Body of pancreas (tissue), 4 donors: ENCODE results near the gene ZCCHC10. TPM values are rescaled to one million over a fixed set of nuclear protein-coding genes. Genes with fewer than 3 reads are reported as not detected.
A peak's percentile ranks its signal among the peaks of the same experiment; 100 is the strongest.
"Not testable (repeated sequence)": the region's sequence is repeated elsewhere in the genome, so short reads cannot be mapped to it uniquely, and the experiment has no call there.

Source experiments
- ATAC-seq: fragments of 150-250 bp; one replicate; pipeline ENCODE4 v1.9.1; 2016
- DNase-seq, 4 donors: peaks; one replicate each; pipeline ENCODE4 v3.0.0-alpha.2; 2019
- H3K27ac ChIP-seq, 4 donors: fragments of 200-600 bp; sonication (generic); 1 replicate in 3 of 4; 2 replicates in 1 of 4; pipeline versions ENCODE4 v1.5.1 to v1.6.1; 2016 to 2019; ENCODE audit warnings: mild to moderate bottlenecking in 1 of 4, mixed read lengths in 1 of 4, moderate library complexity in 1 of 4
- H3K27me3 ChIP-seq, 2 donors: fragments of 200-600 bp; sonication (generic); one replicate each; pipeline ENCODE4 v1.6.0; 2016; ENCODE audit warnings: mild to moderate bottlenecking in 1 of 2
- H3K36me3 ChIP-seq, 2 donors: fragments of 200-600 bp; sonication (generic); replicated peaks in 1 of 2; 2 replicates each; pipeline ENCODE4 v1.5.1; 2016; ENCODE audit warnings: low read depth in 2 of 2; ENCODE audit not compliant: insufficient read depth in 1 of 2
- H3K4me1 ChIP-seq: fragments of 200-600 bp; sonication (generic); one replicate; pipeline ENCODE4 v1.6.0; 2016
- H3K4me3 ChIP-seq, 2 donors: fragments of 200-600 bp; sonication (generic); 1 replicate in 1 of 2; 2 replicates in 1 of 2; pipeline ENCODE4 v1.5.1; 2016 to 2019
- H3K9me3 ChIP-seq, 3 donors: fragments of 200-600 bp; sonication (generic); 1 replicate in 2 of 3; 2 replicates in 1 of 3; pipeline ENCODE4 v1.5.1; 2016
- CTCF ChIP-seq, 7 experiments: fragments of 450-650 bp in 4 of 7; fragments of 200-600 bp in 3 of 7; sonication (generic) in 3 of 7; IDR thresholded peaks; one replicate each; pipeline ENCODE4 v1.5.1; 2016 to 2019; ENCODE audit warnings: antibody characterized with exemption in 7 of 7
- POLR2A ChIP-seq, 3 donors: fragments of 450-650 bp; IDR thresholded peaks; one replicate each; pipeline ENCODE4 v1.6.1; 2016; ENCODE audit warnings: antibody characterized with exemption in 3 of 3, mild to moderate bottlenecking in 2 of 3
- WGBS, 2 donors: methylation state at CpG; one replicate each; pipeline ENCODE4 v1.1.5; 2017; 5-methylcytosine and 5-hydroxymethylcytosine counted together
- intact Hi-C: fragments of 100-400 bp; cut with DNase I; formaldehyde crosslinking; loops from one replicate; pipeline ENCODE4 v1.15.1; 2023
- total RNA-seq, 2 donors: library from RNA; depleted of rRNA; stranded (reverse); fragments of >200 nt; gene quantifications; one replicate each; pipeline ENCODE4 v1.1.0, GENCODE V29; 2016

ZCCHC10 gene
- total RNA-seq, 2 donors from 2014 or later = 4.9 to 21.4 TPM

- intact Hi-C loops = no loop called here
- WGBS, 2 donors = 2% methylated on average over 12 to 15 of the region's 15 CpGs
- Histone ChIP-seq H3K27ac (peak overlapping the region; percentile 97 to 99 (median 98)), H3K27me3 (no peaks in the 10 kb centered on the region), H3K4me1 (peaks cover 37% of the 10 kb centered on the region), H3K36me3 (no peaks in the 10 kb centered on the region), H3K9me3 (no peaks in the 10 kb centered on the region), H3K4me3 (peak overlapping the region; percentile 85 to 88)
- peak in 1 of 4 donors; percentile 38 for DNase-seq
- peak in 1 of 7 experiments; percentile 9 for TF ChIP-seq CTCF (IDR thresholded peaks at IDR 0.05)
- TF ChIP-seq POLR2A (IDR thresholded peaks at IDR 0.05) = no peak
- peak; percentile 4 for ATAC-seq
Observed at GRCh38 chr5:133051061-133051541, 24.8 kb upstream of the ZCCHC10 start.

- Histone ChIP-seq H3K4me3 (no peak overlapping the region), H3K27ac (peak overlapping the region; percentile 97 to 99 (median 98)), H3K9me3 (no peaks in the 10 kb centered on the region), H3K27me3 (no peaks in the 10 kb centered on the region), H3K4me1 (peaks cover 37% of the 10 kb centered on the region), H3K36me3 (no peaks in the 10 kb centered on the region)
- TF ChIP-seq POLR2A (IDR thresholded peaks at IDR 0.05) = no peak
- no peak for TF ChIP-seq CTCF (IDR thresholded peaks at IDR 0.05)
- ATAC-seq (no peak), DNase-seq (no peak)
- 39 to 53% methylated on average over 4 of the region's 4 CpGs for WGBS, 2 donors
- intact Hi-C loops = no loop called here
Observed at GRCh38 chr5:133050521-133050920, 24.2 kb upstream of the ZCCHC10 start.

- Histone ChIP-seq H3K27ac (no peak overlapping the region), H3K4me3 (no peak overlapping the region), H3K27me3 (no peaks in the 10 kb centered on the region), H3K4me1 (peaks cover 35% of the 10 kb centered on the region), H3K36me3 (no peaks in the 10 kb centered on the region), H3K9me3 (no peaks in the 10 kb centered on the region)
- DNase-seq = no peak
- intact Hi-C loops = no loop called here
- 0 to 8% methylated on average over 1 of the region's 1 CpG for WGBS, 2 donors
- ATAC-seq = no peak
- TF ChIP-seq CTCF (IDR thresholded peaks at IDR 0.05) (no peak), POLR2A (IDR thresholded peaks at IDR 0.05) (no peak)
Observed at GRCh38 chr5:133049726-133050048, 23.3 kb upstream of the ZCCHC10 start.

- no peak overlapping the region for H3K4me3 ChIP-seq
- intact Hi-C loops = no loop called here
- no peak overlapping the region for H3K27ac ChIP-seq
- DNase-seq (no peak), ATAC-seq (no peak)
- H3K4me1 ChIP-seq = peaks cover 29% of the 10 kb centered on the region
- H3K36me3 ChIP-seq = no peaks in the 10 kb centered on the region
- no peaks in the 10 kb centered on the region for H3K27me3 ChIP-seq
- 51 to 67% methylated on average over 6 of the region's 6 CpGs for WGBS, 2 donors
- no peaks in the 10 kb centered on the region for H3K9me3 ChIP-seq
- TF ChIP-seq CTCF (IDR thresholded peaks at IDR 0.05) (no peak), POLR2A (IDR thresholded peaks at IDR 0.05) (no peak)
Observed at GRCh38 chr5:133048993-133049725, 22.8 kb upstream of the ZCCHC10 start.

GRCh38 chr5:133047404-133047803 is 21.1 kb upstream of the ZCCHC10 start:
- no peak for DNase-seq
- intact Hi-C loops = no loop called here
- 91 to 93% methylated on average over 12 to 19 of the region's 19 CpGs for WGBS, 2 donors

GRCh38 chr5:133046560-133046959 is 20.2 kb upstream of the ZCCHC10 start:
- H3K4me3 ChIP-seq, H3K27ac ChIP-seq, H3K36me3 ChIP-seq, ATAC-seq, H3K9me3 ChIP-seq, intact Hi-C loops, H3K27me3 ChIP-seq, DNase-seq: not testable (repeated sequence)
- whole genome bisulfite sequencing, 2 donors = 81 to 90% methylated on average over 8 of the region's 8 CpGs
- peaks cover 15% of the 10 kb centered on the region for H3K4me1 ChIP-seq

More at GRCh38 chr5:133047404-133047803, 21.1 kb upstream of the ZCCHC10 start:
- Histone ChIP-seq H3K36me3 (no peaks in the 10 kb centered on the region), H3K4me1 (peaks cover 15% of the 10 kb centered on the region), H3K27ac (no peak overlapping the region), H3K27me3 (no peaks in the 10 kb centered on the region), H3K9me3 (no peaks in the 10 kb centered on the region), H3K4me3 (no peak overlapping the region)
- TF ChIP-seq CTCF (IDR thresholded peaks at IDR 0.05) (no peak), POLR2A (IDR thresholded peaks at IDR 0.05) (no peak)
- ATAC-seq = no peak
